GM21786 (cell line): ENCODE results near the gene CHRM5.

Experiments used
- ATAC-seq: cut with Tn5 transposase; IDR thresholded peaks from one replicate; pipeline ENCODE4 v1.9.1; 2021; ENCODE audit not compliant: unreplicated experiment

CHRM5 gene

DNA sequence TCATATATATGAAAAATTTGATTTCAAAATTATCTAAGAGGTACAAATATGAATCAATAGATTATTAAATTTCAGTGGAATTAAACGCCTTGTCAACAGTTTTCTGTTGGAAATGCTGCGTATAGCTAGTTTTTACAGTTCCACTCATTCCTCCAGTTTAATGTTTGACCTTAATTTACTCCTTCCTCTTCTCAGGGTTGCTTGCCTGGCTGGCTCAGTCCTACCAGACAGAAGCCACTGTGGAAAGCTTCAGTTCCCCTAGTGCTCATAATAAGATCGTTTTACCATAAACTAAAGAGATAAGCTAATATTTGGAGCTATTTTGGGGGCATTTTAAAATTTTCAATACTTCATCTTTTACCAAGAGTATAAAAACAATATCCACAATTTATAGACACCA lies 110.6 kb downstream of the CHRM5 start:
- no peak for ATAC-seq

GRCh38 chr15:34079904-34080303 lies 111.6 kb downstream of the CHRM5 start:
- ATAC-seq: no peak

DNA sequence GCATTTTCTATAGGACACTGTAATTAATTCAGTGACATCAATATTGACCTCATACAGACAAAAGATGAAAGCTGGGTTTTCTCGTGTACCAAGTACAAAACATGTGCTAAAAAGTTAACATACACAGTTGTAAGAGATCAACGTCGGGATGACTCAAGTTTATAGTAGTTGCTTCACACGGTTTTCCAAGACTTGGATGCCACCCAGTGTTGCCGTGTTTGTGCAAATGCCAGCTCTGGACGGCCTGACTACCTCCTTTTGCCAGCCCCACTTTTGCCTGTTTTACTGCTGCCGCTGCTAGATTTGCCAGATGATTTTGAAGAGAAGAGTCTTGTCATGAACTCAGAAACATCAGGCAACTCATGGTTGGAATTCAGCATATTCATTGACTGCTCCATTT lies 115.8 kb downstream of the CHRM5 start:
- no peak for ATAC-seq

- ATAC-seq: no peak
Observed at GRCh38 chr15:34085746-34086145, 117.4 kb downstream of the CHRM5 start.

DNA sequence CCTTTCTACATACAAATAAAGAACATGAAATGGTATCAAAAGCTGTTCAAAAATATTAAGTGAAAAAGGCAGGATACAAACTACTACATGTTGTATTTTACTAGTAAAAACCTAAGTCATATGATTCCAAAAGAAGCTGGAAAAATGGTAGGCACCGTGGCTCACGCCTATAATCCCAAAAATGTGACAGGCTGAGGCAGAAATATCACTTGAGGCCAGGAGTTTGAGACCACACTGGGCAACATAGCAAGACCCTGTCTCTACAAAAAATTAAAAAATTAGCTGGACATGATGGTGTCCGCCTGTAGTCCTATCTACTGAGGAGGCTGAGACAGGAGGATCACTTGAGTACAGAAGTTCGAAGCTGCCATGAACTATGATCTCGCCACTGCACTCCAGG lies 131.6 kb downstream of the CHRM5 start:
- no peak for ATAC-seq

- peak; percentile 99 for ATAC-seq
Observed at GRCh38 chr15:34101366-34102174, 133.3 kb downstream of the CHRM5 start, which contains the start of the genes EMC7 and PGBD4. EMC7 (minus strand) TSS chr15:34101862; CDS start chr15:34101839, 23 bp downstream. PGBD4 (plus strand) TSS chr15:34102083; CDS start chr15:34102532, 449 bp downstream.

- ATAC-seq: no peak
Observed at GRCh38 chr15:34102175-34102925, 134.1 kb downstream of the CHRM5 start.

DNA sequence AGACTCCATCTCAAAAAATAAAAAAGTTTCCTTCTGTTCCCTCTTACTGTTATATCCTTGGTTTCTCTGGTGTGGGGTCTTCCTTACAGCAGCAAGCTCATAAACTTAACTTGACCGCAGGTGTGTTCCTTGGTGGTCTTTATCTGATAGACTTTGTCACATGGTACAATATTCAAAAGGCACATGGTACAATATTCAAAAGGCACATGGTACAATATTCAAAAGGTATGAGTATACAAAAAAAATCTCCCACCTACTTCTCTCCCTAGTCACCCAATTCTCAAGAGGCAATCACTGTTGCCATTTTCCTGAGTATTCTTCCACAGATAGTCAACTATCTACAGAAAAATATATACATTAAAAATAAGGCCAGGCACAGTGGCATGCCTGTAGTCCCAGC lies 138.1 kb downstream of the CHRM5 start:
- no peak for ATAC-seq

GRCh38 chr15:34107315-34107714 lies 139.0 kb downstream of the CHRM5 start:
- no peak for ATAC-seq

DNA sequence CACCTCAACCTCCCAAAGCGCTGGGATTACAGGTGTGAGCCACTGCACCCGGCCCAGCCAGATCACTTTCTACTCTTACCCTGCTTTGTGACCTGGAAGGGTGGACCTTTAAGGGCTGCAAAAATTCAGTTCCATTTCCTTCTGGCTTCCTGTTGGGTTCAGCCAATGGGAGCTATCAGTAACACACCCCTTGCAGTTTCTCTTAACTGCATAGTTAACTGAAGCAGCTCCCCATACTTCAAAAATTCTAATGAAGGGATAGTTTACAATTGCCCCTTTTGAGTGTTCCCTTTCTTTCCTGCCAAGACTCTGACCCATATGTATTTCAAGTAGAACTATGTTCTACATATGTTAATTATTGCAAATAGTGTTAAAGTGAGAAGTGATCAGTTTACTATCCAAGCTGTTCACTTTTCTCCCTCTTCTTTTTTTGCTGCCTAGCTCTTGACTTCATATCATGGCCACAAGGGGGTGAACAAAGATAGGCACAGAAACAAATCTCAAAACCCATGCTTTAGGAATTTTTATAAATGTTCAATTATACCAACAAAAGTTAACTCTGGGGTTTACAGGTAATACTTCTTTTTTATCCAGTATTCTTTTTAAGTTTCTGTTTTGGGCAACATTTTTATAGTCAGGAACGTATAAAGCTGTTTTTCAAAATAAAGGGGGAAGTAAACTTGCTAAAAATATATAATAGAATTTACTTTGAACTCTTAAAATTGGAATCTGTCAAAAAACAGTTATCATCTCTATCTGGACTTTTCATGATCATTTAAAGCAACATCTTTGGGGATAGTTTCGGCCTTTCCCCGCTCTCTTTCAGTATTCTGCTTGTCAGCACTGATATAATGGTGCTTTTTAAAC lies 141.7 kb downstream of the CHRM5 start:
- ATAC-seq: no peak

GRCh38 chr15:34111488-34111887 lies 143.2 kb downstream of the CHRM5 start:
- ATAC-seq: no peak

- no peak for ATAC-seq
Observed at GRCh38 chr15:34114215-34114614, 145.9 kb downstream of the CHRM5 start.

DNA sequence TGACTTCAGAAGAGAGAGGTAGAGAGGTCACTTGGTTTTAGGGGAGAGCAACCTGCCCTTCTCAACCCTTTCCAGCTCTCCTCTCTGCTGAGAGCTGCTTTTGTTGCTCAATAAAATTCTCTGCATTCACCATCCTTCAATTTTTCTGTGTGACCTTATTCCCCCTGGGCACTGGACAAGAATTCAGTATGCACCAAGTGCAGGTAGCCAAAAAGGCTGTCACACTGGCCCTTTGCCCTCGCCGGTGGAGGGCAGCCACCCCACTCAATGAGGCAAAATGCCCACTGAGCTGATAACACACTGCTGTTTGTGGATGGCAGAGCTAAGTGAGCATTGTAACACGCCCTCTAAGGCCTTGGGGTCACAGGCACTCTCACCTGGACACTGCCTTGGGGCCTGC lies 146.4 kb downstream of the CHRM5 start:
- no peak for ATAC-seq

- ATAC-seq: no peak
Observed at GRCh38 chr15:34116620-34117019, 148.3 kb downstream of the CHRM5 start.
